GM18519 (cell line): ENCODE results near the gene TMEM59.
A peak's percentile ranks its signal among the peaks of the same experiment; 100 is the strongest.
"Not testable (repeated sequence)": the region's sequence is repeated elsewhere in the genome, so short reads cannot be mapped to it uniquely, and the experiment has no call there.

Experiments
- ATAC-seq: cut with Tn5 transposase; IDR thresholded peaks from one replicate; pipeline ENCODE4 v1.9.1; 2021; ENCODE audit warnings: mild to moderate bottlenecking, moderate library complexity; ENCODE audit not compliant: unreplicated experiment, low FRiP score

Gene TMEM59, protein sequence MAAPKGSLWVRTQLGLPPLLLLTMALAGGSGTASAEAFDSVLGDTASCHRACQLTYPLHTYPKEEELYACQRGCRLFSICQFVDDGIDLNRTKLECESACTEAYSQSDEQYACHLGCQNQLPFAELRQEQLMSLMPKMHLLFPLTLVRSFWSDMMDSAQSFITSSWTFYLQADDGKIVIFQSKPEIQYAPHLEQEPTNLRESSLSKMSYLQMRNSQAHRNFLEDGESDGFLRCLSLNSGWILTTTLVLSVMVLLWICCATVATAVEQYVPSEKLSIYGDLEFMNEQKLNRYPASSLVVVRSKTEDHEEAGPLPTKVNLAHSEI

GRCh38 chr1:54052934-54053744 lies at the start of gene TMEM59, which contains the start of gene TCEANC2:
Gene TMEM59 (minus strand): TSS chr1:54053204. CDS start chr1:54053188, 16 bp downstream.
Gene TCEANC2 (plus strand): TSS chr1:54053608. CDS start chr1:54054423, 815 bp downstream.
- ATAC-seq = peak; percentile 92

DNA sequence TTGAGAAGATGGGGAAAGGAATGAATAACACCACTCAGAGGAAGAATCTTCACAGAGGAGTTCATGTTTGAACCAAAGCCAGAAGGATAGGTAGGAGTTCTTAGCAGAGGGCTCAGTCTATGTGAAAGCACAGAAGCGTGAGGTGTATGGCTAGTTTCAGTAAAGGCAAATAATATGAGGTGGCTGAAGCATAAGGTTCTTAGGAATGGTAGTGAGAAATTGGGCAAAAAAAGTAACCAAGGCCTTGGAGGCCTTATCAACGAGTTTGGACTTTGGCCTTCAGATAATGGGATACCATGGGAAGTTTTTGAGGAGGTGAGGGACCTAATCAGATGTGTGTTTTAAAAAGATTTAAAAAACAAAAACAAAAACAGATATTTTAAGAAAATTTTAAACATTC lies 47.5 kb upstream of the TMEM59 start:
- no peak for ATAC-seq

- no peak for ATAC-seq
These were observed 46.1 kb upstream of the TMEM59 start for GRCh38 chr1:54099061-54099610.

GRCh38 chr1:54096877-54097240 lies 43.9 kb upstream of the TMEM59 start:
- no peak for ATAC-seq

DNA sequence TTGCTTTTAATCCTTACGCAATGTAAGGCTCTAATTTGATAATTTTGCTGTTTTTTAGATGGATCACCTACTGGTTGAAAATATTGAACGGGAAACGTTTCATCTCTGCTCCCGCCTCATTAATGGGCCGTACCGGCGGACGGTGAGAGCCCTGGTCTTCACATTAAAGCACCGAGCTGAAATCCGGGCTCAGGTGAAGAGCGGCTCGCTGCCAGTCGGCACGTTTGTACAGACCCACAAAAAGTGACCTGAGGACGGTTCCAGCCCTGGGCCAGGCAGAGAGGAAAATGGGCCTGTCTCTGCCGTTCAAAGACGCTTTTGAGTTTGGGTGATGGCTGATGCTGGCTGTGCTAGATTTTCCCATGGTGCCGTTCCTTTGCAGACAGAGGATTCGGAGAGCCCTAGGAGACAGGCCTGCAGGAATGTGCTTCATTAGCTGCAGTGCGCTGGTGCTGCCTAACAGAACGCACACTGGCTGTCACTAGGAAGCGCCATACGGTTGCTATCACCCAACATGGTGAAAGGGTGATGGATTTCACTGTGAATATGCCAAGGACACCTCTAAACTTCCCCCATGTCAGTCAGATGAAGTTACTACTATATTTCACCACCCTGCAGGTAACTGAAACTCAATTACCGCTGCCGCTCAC lies 43.3 kb upstream of the TMEM59 start:
- ATAC-seq = no peak

DNA sequence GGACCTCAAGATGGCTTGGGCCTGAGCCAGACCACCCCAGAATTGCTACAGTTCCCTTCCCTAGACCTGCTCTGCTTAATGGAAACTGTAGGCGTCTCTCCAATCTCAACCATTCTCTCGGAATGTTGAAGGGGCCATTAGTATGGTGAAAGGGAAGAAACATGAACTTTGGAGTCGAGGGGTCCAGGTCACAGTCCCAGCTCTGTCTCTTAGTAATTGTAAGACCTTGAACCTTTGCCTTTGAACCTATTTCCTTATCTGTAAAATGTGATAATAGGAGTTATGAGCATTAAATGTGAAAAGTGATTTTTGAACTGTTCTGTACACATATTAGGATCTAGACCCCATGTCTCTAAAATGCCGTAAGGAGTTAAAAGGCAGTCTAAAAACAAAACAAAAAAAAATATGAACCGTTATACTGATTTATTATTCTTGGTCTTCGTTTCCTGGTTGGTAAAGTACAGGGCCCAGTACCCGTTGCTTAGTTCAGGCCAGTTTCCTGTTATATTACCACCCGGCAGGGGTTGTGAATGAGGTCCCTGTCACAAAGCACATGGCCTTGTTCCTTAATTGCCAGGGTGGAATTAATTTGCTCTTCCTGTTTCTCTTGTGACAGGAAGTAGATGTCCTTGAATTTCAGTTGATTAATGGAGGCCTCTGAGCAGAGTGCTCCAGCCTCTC lies 42.7 kb upstream of the TMEM59 start:
- ATAC-seq = no peak

DNA sequence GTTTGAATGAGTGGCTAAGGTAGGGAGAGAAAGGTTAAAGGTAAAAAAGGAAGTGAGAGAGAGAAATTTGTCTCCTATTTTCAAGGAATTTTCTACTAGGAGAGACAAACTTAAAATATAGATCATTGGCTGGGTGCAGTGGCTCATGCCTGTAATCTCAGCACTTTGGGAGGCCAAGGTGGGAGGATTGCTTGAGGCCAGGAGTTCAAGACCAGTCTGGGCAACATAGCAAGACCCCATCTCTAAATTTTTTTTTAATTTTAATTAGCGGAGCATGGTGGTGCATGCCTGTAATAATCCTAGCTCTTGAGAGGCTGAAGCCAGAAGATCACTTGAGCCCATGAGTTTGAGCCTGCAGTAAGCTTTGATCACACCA lies 41.7 kb upstream of the TMEM59 start:
- not testable (repeated sequence) for ATAC-seq

- no peak for ATAC-seq
These were observed 41.2 kb upstream of the TMEM59 start for GRCh38 chr1:54094001-54094729.

DNA sequence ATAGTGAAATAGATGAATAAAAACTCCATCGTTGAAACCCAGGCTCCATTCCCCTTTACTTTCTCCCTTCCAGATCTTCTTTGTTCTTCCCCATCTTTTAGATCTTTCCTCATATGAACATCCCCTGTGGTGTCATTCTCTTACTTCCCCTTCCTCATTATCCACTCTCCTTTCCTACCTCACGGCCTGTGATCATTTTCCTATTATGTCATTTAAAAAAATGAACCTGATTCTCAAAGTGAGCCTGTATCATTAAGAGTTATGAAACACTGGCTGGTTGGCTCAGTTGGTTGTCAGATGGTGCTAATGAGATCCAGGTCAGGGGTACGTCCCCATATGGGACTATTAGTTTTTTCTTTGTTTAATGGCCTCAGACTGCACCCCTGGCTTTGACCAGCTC lies 38.7 kb upstream of the TMEM59 start:
- ATAC-seq = no peak

DNA sequence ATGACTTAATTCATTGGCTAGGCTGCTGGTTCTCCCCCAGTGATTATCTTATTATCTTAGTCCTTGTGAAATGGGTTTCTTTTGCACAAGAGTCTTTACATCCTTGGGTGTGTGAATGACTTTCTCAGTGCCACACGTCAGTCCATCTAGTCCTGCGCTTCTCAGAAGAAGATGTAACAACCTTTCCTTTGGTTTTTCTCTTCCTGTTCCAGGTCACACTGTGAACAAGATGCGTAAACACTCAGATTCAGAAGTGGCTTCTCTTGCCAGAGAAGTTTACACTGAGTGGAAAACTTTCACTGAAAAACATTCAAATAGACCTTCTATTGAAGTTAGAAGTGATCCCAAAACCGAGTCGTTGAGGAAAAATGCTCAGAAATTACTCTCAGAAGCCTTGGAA lies 35.4 kb upstream of the TMEM59 start:
- ATAC-seq = no peak

DNA sequence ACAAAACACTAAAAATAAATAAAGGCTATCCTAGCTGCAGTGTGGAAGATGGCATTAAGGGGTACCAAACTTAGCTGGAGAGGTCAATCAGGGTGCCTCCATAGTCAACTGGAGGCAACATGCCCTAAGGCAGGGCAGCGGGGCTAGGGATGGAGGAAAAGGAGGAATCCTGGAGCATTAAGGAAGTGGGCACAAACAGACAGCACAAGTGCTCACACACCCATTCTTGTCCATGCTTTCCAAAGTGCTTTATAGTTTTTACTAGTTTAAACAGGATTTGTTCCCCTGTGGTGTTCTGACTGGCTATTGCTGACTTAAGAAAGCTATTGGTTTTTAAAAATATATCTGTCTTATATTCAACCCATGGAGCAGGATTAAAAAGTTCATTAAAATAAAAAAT lies 33.8 kb upstream of the TMEM59 start:
- no peak for ATAC-seq

GRCh38 chr1:54084794-54085193 lies 31.8 kb upstream of the TMEM59 start:
- no peak for ATAC-seq

DNA sequence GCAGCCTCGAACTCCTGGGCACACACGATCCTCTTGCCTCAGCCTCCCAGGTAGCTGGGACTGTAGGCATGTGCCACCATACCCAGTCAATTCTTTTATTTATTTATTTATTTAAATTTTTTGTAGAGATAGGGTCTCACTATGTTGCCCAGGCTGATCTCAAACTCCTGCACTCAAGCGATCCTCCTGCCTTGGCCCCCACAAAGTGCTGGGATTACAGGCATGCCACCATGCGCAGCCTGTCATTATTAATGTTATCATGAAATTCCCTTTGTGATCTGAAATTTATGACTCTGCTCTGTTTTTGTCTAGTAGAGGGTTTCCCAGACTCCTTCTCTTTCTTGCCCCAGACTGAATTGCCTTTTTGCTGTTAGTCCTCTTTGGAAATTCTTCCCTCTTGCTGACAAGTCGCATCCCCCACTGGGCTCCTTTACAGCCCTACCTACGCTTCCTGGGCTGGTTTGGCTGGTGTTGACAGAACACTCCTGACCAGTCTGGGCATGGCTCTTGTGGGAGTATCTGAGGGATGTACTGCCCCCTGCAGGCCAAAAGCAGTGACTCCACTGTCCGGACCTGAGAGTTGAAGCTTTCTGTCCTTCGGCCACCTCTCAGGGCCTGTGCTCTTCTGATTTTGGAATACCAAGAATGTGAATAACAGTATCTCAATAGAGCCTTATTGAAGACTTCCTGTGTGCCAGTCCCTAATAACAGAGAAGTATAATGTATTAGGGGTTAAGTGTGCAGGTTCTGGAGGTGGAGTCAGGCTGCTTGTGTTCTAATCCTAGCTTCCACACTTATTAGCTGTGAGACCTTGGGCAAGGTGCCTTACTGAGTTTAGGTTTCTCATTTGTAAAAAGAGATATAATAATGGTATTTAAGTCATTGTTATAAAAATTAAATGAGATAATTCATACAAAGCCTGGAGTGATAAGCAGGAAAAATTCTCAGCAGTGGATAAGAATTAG lies 28.6 kb upstream of the TMEM59 start:
- no peak for ATAC-seq

GRCh38 chr1:54080598-54081049 lies 27.6 kb upstream of the TMEM59 start:
- no peak for ATAC-seq

GRCh38 chr1:54077359-54077758 lies 24.4 kb upstream of the TMEM59 start:
- no peak for ATAC-seq

DNA sequence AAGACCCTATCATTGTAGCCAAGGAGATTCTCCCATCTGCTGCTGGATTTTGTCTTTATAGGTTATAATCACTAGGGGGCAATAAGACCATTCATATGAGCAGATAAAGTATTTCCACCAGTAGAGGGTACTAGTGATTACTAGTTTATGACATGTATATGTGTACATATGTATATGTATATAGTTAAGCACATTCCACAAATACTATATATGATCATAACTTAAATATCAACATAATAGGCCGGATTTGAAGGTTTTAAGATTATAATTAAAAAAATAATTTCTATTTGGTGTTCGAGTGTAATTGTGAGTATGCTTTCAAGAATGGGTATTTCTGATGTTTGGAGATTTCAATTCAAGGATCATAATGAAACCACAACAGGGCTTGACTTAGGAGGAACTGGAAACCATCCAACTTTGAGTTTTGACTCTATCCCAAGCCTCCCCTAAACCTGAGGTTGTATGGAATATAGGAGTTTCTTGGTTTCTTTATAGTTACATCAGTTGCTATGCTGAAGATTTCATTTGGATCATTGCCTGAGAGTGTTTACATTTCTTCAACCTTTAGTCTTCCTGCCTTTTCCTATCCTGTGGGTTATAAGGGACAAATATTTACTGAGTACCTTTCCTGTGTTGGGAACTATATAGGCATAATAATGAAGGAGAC lies 17.3 kb upstream of the TMEM59 start:
- ATAC-seq = no peak

DNA sequence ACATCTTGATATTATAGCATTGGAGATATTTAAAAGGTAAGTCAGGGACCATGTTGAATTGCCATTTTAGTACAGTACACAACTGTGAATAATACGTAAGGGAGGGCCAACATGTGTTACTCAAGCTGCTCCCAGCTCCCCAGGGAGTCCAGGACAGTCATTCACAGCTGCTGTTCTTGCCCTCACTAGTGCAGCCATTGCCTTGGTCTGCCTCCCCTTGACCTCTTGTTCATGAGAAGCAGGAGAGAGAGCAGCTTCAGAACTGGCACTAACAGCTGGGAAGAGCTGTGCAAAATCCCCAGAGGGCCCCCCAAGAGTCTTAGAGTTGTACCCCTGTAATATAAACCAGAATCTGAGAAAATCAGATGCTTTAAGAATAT lies 16.8 kb upstream of the TMEM59 start:
- no peak for ATAC-seq

DNA sequence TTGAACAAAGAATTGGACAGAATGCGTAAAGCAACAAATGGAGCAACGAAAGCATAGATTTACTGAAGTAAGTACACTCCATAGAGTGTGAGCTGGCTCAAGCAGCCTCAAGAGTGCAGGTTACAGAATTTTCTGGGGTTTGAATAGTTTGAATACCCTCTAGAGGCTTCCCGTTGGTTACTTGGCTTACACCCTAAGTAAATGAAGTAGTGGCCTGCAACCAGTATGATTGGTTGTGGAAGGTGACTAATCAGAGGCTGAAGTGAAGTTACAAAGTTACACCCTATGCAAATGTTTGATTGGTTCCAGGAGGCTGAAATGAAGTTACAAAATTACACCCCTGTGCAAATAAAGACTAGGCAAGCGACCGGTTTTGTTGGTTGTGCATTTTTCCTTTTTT lies 11.3 kb upstream of the TMEM59 start:
- no peak for ATAC-seq
